HCT116 (cell line): ENCODE measurements around the gene C10orf95.
A peak's percentile ranks its signal among the peaks of the same experiment; 100 is the strongest.

Source experiments
- ATF3 ChIP-seq: IDR thresholded peaks from 2 replicates; pipeline ENCODE4 v1.6.1; 2012
- CEBPB ChIP-seq: IDR thresholded peaks from 2 replicates; pipeline ENCODE4 v1.6.1; 2012; ENCODE audit warnings: low read depth
- CTCF ChIP-seq, 3 experiments: fragments of 200-600 bp in 1 of 3; sonication (generic) in 1 of 3; IDR thresholded peaks in 2 of 3; conservative IDR thresholded peaks in 1 of 3; 2 replicates each; pipeline ENCODE4 v1.5.1; 2012 to 2017; ENCODE audit warnings: low read depth in 2 of 3, low read length in 2 of 3, antibody characterized with exemption in 1 of 3, borderline replicate concordance in 1 of 3, control low read depth in 1 of 3, mild to moderate bottlenecking in 1 of 3, mixed read lengths in 1 of 3, mixed run types in 1 of 3, moderate library complexity in 1 of 3; ENCODE audit not compliant: insufficient read depth in 1 of 3
- EGR1 ChIP-seq: IDR thresholded peaks from 2 replicates; pipeline ENCODE4 v1.6.1; 2012; ENCODE audit warnings: low read depth
- EZH2 ChIP-seq: fragments of 200-600 bp; sonication (generic); IDR thresholded peaks from 2 replicates; pipeline ENCODE4 v1.6.1; 2017; ENCODE audit warnings: antibody characterized with exemption, mixed run types
- EZH2phosphoT487 ChIP-seq: fragments of 200-600 bp; IDR thresholded peaks from 2 replicates; pipeline ENCODE4 v1.6.1; 2018; ENCODE audit warnings: antibody characterized with exemption, borderline replicate concordance
- MAX ChIP-seq: IDR thresholded peaks from 2 replicates; pipeline ENCODE4 v1.6.1; 2012
- POLR2A ChIP-seq: IDR thresholded peaks from 2 replicates; pipeline ENCODE4 v1.7.0; 2011; ENCODE audit warnings: borderline replicate concordance; ENCODE audit not compliant: insufficient read depth, insufficient read length; ENCODE audit errors: extremely low read depth
- POLR2AphosphoS5 ChIP-seq: IDR thresholded peaks from 2 replicates; pipeline ENCODE4 v1.6.1; 2011; ENCODE audit warnings: mild to moderate bottlenecking, low read depth, low read length, moderate library complexity
- RAD21 ChIP-seq: IDR thresholded peaks from 2 replicates; pipeline ENCODE4 v1.6.1; 2012; ENCODE audit warnings: low read depth, mild to moderate bottlenecking
- TCF7L2 ChIP-seq: IDR thresholded peaks from 2 replicates; pipeline ENCODE4 v1.7.0; 2011; ENCODE audit warnings: borderline replicate concordance, inconsistent platforms; ENCODE audit not compliant: insufficient read depth, insufficient read length; ENCODE audit errors: extremely low read depth
- ZBTB33 ChIP-seq: IDR thresholded peaks from 2 replicates; pipeline ENCODE4 v1.6.1; 2011; ENCODE audit warnings: mild to moderate bottlenecking, low read length, moderate library complexity; ENCODE audit not compliant: insufficient replicate concordance; ENCODE audit errors: extremely low read depth
- ZFX ChIP-seq: fragments of 450-650 bp; IDR thresholded peaks from 2 replicates; pipeline ENCODE4 v1.6.1; 2017

GRCh38 chr10:102453502-102453901 is 2.2 kb upstream of the C10orf95 start:
- TF ChIP-seq CTCF (IDR thresholded peaks at IDR 0.05 in 2 of 3, conservative IDR thresholded peaks at IDR 0.05 in 1 of 3; ENCODE audit: borderline replicate concordance in 1 of 3, insufficient read depth in 1 of 3, low read depth in 2 of 3, low read length in 2 of 3), result no peak
- TF ChIP-seq TCF7L2, result no peak
- TF ChIP-seq MAX, result no peak
- no peak for TF ChIP-seq POLR2A
- no peak for TF ChIP-seq EZH2
- TF ChIP-seq ATF3, result no peak
- TF ChIP-seq EGR1, result no peak
- TF ChIP-seq POLR2AphosphoS5, result peak; percentile 3; the same call in 1 of the 2 replicates
- TF ChIP-seq CEBPB, result no peak
- no peak for TF ChIP-seq ZBTB33
- no peak for TF ChIP-seq EZH2phosphoT487
- TF ChIP-seq RAD21, result no peak
- TF ChIP-seq ZFX, result no peak
